Measurements from ENCODE around the gene GPR162. TPM values are rescaled to one million over a fixed set of nuclear protein-coding genes. Genes with fewer than 3 reads are reported as not detected.

GPR162 gene
- polyA plus RNA-seq, 1 donor (not counting 4 experiments of a cell fraction or from before 2014, with no cell fraction given): 0.09 TPM

DNA sequence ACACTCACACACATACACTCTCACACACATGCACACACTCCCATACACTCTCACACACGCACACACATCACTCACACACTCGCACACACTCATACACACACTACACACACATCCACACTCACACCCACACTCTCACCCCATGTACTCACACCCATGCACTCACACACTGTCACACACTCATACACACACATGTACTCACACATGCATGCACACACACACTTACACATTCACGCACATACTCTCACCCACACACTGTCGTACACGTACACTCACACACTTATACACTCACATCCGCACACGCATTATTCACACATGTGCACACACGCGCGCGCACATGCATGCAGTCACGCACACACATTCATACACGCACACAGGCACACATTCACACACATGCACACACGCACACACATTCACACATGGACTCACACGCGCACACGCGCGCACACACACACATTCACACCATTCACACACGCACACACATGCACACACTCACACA, 3.9 kb upstream of the GPR162 start:
- H3K27me3 ChIP-seq (ENCODE audit: control insufficient read depth, extremely low read depth, insufficient read depth, low read length): peaks cover 51% of the 10 kb centered on the region
- H3K9me1 ChIP-seq (ENCODE audit: control insufficient read depth, extremely low read depth, insufficient read depth, low read length): no peaks in the 10 kb centered on the region
- no peak overlapping the region for H3K9ac ChIP-seq (ENCODE audit: control insufficient read depth, extremely low read depth, insufficient read depth, low read length)
- H3K27ac ChIP-seq (ENCODE audit: control insufficient read depth, insufficient read depth, low read length): no peak overlapping the region
- dilution Hi-C loops (cut with MboI; ENCODE audit: extremely low pct_ligation_motif_present, low sequenced_read_pairs): no loop called here
- no peaks in the 10 kb centered on the region for H4K20me1 ChIP-seq (ENCODE audit: control insufficient read depth, extremely low read depth, insufficient read depth, low read length)
- H3K79me2 ChIP-seq (ENCODE audit: control insufficient read depth, insufficient read depth, low read length): no peaks in the 10 kb centered on the region
- no peaks in the 10 kb centered on the region for H3K9me3 ChIP-seq (ENCODE audit: control insufficient read depth, low read depth, low read length)
- FAIRE-seq: no peak
- DNase-seq (ENCODE audit: low read depth, low spot score): no peak
- no peaks in the 10 kb centered on the region for H3K4me1 ChIP-seq (ENCODE audit: control insufficient read depth, extremely low read depth, insufficient read depth, low read length)
- H3K4me3 ChIP-seq (ENCODE audit: control insufficient read depth in 2 of 3, extremely low read depth in 1 of 3, insufficient read depth in 2 of 3, low read depth in 1 of 3, low read length in 3 of 3): no peak overlapping the region
- no peaks in the 10 kb centered on the region for H3K36me3 ChIP-seq (ENCODE audit: control insufficient read depth in 2 of 2, extremely low read depth in 1 of 2, insufficient read depth in 2 of 2, low read length in 2 of 2)
- no peak overlapping the region for H2AFZ ChIP-seq (ENCODE audit: control insufficient read depth, low read length)
- no peak overlapping the region for H3K4me2 ChIP-seq (ENCODE audit: control insufficient read depth, extremely low read depth, insufficient read depth, low read depth, low read length)
- TF ChIP-seq, protein P1, sequence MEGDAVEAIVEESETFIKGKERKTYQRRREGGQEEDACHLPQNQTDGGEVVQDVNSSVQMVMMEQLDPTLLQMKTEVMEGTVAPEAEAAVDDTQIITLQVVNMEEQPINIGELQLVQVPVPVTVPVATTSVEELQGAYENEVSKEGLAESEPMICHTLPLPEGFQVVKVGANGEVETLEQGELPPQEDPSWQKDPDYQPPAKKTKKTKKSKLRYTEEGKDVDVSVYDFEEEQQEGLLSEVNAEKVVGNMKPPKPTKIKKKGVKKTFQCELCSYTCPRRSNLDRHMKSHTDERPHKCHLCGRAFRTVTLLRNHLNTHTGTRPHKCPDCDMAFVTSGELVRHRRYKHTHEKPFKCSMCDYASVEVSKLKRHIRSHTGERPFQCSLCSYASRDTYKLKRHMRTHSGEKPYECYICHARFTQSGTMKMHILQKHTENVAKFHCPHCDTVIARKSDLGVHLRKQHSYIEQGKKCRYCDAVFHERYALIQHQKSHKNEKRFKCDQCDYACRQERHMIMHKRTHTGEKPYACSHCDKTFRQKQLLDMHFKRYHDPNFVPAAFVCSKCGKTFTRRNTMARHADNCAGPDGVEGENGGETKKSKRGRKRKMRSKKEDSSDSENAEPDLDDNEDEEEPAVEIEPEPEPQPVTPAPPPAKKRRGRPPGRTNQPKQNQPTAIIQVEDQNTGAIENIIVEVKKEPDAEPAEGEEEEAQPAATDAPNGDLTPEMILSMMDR (optimal IDR thresholded peaks at IDR 0.05 in 1 of 3, IDR thresholded peaks at IDR 0.05 in 1 of 3, conservative IDR thresholded peaks at IDR 0.05 in 1 of 3; ENCODE audit: extremely low read depth in 1 of 3, insufficient read depth in 2 of 3, low read length in 3 of 3): no peak
- no peak for TF ChIP-seq EZH2 (IDR thresholded peaks at IDR 0.05; ENCODE audit: low read length)

DNA sequence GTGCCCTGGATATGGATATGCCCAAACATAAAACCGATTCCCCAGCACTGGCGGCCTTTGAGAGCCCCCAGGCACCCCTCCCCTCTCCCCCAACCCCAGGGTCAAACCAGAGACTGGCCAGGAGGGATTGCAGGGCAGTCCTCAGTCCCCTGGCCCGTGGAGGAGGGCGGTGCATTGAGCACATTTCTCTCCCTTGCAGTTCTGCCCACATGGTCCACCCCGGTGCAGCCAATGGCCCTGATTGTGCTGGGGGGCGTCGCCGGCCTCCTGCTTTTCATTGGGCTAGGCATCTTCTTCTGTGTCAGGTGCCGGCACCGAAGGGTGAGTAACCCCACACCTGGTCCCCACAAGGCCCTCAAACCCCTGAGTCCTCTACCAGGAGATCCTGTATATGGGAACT, 3.4 kb upstream of the GPR162 start:
- no peaks in the 10 kb centered on the region for H3K9me3 ChIP-seq (ENCODE audit: control insufficient read depth, low read depth, low read length)
- no peaks in the 10 kb centered on the region for H3K9me1 ChIP-seq (ENCODE audit: control insufficient read depth, extremely low read depth, insufficient read depth, low read length)
- no peak overlapping the region for H3K9ac ChIP-seq (ENCODE audit: control insufficient read depth, extremely low read depth, insufficient read depth, low read length)
- FAIRE-seq: no peak
- H3K27ac ChIP-seq (ENCODE audit: control insufficient read depth, insufficient read depth, low read length): no peak overlapping the region
- no peak overlapping the region for H3K4me3 ChIP-seq (ENCODE audit: control insufficient read depth in 2 of 3, extremely low read depth in 1 of 3, insufficient read depth in 2 of 3, low read depth in 1 of 3, low read length in 3 of 3)
- peaks cover 56% of the 10 kb centered on the region for H3K27me3 ChIP-seq (ENCODE audit: control insufficient read depth, extremely low read depth, insufficient read depth, low read length)
- no peak for DNase-seq (ENCODE audit: low read depth, low spot score)
- H3K4me1 ChIP-seq (ENCODE audit: control insufficient read depth, extremely low read depth, insufficient read depth, low read length): no peaks in the 10 kb centered on the region
- no peaks in the 10 kb centered on the region for H3K79me2 ChIP-seq (ENCODE audit: control insufficient read depth, insufficient read depth, low read length)
- no peak overlapping the region for H2AFZ ChIP-seq (ENCODE audit: control insufficient read depth, low read length)
- H3K4me2 ChIP-seq (ENCODE audit: control insufficient read depth, extremely low read depth, insufficient read depth, low read depth, low read length): no peak overlapping the region
- H3K36me3 ChIP-seq (ENCODE audit: control insufficient read depth in 2 of 2, extremely low read depth in 1 of 2, insufficient read depth in 2 of 2, low read length in 2 of 2): no peaks in the 10 kb centered on the region
- TF ChIP-seq, protein P1 (optimal IDR thresholded peaks at IDR 0.05 in 1 of 3, IDR thresholded peaks at IDR 0.05 in 1 of 3, conservative IDR thresholded peaks at IDR 0.05 in 1 of 3; ENCODE audit: extremely low read depth in 1 of 3, insufficient read depth in 2 of 3, low read length in 3 of 3): no peak
- TF ChIP-seq EZH2 (IDR thresholded peaks at IDR 0.05; ENCODE audit: low read length): no peak
- H4K20me1 ChIP-seq (ENCODE audit: control insufficient read depth, extremely low read depth, insufficient read depth, low read length): no peaks in the 10 kb centered on the region
- dilution Hi-C loops (cut with MboI; ENCODE audit: extremely low pct_ligation_motif_present, low sequenced_read_pairs): no loop called here
